ENCODE measurements around the gene AKAP12.

Gene AKAP12

DNA sequence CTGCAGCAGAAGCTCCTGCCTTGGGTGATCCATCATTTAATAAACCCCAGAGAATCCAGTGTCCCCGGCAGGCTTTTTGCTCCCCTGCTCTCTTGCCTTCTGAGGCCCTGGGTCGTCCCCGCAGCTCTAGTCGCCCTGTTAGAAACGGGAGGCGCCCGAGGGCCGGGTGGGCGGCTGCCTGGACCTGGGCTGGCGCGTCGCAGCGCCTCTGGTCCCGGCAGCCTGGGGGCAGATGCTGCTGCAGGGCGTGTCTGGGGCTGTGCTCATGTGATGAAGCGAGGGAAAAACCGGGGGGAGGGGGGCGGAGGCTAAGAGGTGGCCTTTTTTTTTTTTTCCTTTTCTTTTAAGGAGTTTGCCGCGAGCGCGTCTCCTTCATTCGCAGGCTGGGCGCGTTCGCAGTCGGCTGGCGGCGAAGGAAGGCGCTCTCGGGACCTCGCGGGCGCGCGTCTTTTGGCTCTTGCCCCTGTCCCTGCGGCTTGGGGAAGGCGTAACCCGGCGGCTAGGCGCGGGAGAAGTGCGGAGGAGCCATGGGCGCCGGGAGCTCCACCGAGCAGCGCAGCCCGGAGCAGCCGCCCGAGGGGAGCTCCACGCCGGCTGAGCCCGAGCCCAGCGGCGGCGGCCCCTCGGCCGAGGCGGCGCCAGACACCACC lies 394 bp downstream of the AKAP12 start:
- peak; percentile 89 for DNase-seq (ENCODE audit: low spot score)

GRCh38 chr6:151240791-151241642 lies 1.2 kb downstream of the AKAP12 start:
- peak; percentile 69 for DNase-seq (ENCODE audit: low spot score)

DNA sequence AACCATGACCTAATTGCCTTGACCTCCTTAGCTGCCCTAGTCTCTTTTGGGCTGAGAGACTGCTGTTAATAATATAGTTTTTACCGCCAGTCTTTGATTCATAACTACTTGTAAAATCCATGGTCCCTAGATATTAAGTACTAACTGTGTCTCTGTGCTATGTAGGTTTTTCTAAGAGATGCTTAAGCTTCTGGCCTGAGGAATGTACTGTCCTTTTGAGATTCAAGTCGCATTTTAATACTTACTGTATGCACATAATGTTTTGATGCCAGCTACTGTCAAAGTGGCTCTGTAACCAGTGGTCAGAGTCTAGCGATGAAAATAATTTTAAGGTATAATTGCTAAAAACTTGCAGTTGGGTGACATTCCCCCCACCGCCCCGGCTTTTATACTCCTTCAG lies 2.1 kb downstream of the AKAP12 start:
- DNase-seq (ENCODE audit: low spot score) = no peak

- no peak for DNase-seq (ENCODE audit: low spot score)
These were observed 2.7 kb downstream of the AKAP12 start for GRCh38 chr6:151242420-151242861.

GRCh38 chr6:151243481-151243880 lies 3.7 kb downstream of the AKAP12 start:
- no peak for DNase-seq (ENCODE audit: low spot score)

DNA sequence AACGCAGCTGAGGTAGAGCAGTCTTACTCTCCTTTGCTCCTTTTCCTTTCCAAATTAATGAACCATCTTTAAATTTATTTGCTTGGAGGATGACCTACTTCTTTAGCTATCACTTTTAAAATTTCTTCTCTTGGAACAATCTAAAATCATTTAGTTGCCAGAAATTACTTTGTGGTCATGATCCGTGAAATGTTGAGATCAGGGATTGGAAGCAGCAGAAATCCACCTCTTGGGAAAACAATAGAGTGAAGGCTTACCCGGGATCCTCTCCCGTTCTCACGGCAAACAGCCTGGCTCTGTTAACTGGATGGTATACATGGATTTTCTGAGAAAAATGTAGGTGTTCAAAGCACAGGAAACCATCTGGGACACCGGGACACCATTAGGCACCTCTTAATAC lies 7.7 kb downstream of the AKAP12 start:
- DNase-seq (ENCODE audit: low spot score) = no peak

GRCh38 chr6:151248295-151248694 lies 8.5 kb downstream of the AKAP12 start:
- no peak for DNase-seq (ENCODE audit: low spot score)

- no peak for DNase-seq (ENCODE audit: low spot score)
These were observed 12.9 kb downstream of the AKAP12 start for GRCh38 chr6:151252634-151253033.

DNA sequence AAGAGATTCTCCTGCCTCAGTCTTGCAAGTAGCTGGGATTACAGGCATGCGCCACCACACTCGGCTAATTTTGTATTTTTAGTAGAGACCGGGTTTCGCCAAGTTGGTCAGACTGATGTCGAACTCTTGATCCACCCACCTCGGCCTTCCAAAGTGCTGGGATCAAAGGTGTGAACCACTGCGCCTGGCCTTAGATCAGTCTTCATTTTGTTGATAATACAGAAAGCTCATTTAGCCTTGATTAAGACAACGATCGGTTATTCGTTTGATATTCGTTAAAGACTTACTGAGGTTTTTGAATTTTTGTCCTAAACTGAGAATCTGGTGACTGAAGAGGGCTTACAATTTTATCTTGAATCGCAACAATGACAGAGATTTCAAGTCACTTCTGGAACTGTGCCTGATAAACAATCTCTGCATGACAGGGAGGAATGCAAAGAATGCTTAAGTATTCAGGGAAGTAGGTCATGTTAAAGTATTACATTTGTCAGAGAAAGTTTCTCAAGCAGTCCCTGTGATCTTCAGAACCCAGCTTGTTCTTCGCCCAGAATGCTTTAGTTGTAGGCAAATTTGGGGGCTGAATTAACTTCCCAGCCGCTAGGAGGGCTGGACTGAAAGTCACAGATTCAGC lies 14.8 kb downstream of the AKAP12 start:
- DNase-seq (ENCODE audit: low spot score) = peak; percentile 55

DNA sequence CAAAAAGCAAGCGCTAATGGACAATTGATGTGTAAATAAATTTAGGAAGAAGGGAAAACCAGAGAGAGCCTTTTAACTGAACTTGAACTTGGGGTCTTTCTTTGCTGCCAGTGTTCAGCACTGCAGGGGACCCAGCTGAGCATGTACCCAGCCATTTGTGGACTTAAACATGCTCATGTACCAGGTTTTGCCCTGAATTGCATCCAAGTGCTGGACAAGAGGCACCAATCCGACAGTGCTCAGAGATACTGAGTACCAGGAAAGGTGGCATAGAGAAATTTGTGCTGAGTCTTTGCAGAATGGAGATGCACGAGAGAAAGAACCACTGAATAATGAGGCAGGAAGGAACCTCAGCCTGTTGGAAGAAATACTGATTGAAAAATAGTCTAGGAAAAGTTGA lies 16.0 kb downstream of the AKAP12 start:
- DNase-seq (ENCODE audit: low spot score) = no peak

- DNase-seq (ENCODE audit: low spot score) = peak; percentile 19
These were observed 18.2 kb downstream of the AKAP12 start for GRCh38 chr6:151257985-151258445.

- DNase-seq (ENCODE audit: low spot score) = no peak
These were observed 20.4 kb downstream of the AKAP12 start for GRCh38 chr6:151260205-151260604.

- no peak for DNase-seq (ENCODE audit: low spot score)
These were observed 23.3 kb downstream of the AKAP12 start for GRCh38 chr6:151263035-151263434.

DNA sequence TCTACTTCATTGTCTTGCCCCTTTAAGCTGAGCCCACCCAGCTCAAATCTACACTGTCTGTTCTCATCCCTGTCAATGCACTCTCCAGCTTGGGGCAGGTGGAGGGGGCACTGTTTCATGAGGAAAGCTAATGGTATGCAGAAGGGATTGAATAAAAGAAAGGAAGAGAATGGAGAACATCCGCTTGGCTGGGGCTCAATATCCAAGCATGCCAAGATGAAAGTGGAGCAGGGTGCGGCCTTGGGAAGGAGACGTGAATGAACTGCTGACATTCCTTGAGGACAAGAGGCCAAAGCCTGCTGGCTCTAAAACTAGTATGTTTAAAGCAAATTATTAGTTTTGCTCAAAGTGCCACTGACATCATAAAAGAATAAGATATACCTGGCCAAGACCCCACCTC lies 24.2 kb downstream of the AKAP12 start:
- DNase-seq (ENCODE audit: low spot score) = no peak

DNA sequence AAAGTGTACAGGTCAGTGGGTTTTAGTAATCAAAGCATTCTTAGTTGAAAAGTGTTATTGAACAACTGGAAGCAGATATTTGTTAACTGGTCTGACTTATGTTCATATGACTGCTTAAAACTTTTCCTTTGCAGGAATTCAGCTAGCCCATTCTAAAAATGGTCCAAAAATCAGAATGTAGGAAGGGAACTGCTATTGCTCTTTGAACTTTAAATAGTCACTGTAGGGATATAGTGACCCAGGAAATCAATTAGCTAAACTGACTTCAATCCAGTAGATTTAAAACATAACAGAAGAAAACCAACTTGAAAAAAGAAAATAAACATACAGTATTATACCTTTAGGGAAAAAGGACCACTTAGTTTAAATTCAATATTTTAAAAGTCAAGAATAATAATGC lies 25.5 kb downstream of the AKAP12 start:
- DNase-seq (ENCODE audit: low spot score) = no peak

DNA sequence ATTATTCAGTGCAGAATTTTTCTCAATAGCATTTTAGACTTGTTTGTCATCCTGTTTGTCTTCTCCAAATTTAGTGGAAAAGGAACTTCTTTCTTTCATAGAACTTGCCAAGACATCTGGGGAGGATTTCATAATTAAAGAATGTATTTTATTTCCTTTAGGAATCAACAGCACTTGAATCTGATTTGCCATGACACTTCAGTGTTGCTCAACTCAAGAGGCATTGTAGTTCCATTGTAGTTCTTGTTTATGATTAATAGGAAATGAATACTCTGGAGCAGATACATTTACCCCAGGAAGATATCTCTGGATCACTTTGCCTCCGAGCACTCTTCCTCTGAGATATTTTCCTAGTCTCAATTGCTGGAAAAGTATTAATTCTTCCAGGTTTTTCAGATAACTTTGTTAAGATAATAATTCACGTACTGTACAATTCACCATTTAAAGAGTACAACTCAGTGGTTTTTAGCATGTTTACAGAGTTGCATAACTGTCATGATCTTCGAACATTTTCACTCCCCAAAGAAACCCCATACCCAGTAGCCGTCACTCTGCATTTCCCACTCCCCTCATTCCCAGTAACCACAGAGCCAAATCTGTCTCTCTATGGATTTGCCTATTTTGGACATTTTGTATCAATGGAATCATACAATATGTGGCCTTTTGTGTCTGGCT lies 29.7 kb downstream of the AKAP12 start:
- peak; percentile 84 for DNase-seq (ENCODE audit: low spot score)

GRCh38 chr6:151275121-151275520 lies 35.4 kb downstream of the AKAP12 start:
- no peak for DNase-seq (ENCODE audit: low spot score)

GRCh38 chr6:151275566-151275965 lies 35.8 kb downstream of the AKAP12 start:
- no peak for DNase-seq (ENCODE audit: low spot score)

DNA sequence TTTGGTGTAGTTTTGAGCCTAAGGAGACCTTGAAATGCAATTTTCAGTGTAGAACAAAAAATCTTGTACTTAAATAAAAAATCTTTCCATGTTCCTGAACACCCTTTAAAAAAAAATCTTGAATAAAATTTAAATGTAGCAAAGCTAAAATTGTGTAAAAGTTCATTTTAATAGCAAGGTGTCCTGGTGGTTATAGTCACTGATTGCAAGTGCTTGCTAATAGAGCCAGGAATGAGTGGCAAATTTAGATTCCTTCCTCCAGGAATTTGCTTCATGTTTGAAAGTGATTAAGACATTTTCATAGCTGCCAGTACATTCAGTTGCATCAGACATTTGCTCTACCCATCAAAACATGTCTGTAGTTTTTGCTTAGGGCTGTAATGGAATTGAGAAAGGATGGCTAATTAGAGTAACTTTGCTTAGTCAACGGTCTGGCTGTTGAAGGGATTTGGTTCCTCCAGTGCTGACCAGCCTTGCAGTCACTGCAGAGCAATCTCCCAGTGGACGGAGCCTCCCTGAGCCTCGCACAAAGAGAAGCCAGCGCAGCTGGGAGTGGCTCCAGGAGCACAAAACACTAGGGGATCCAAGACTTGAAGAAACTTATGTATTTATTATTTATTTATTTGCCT lies 36.5 kb downstream of the AKAP12 start:
- peak; percentile 80 for DNase-seq (ENCODE audit: low spot score)

- DNase-seq (ENCODE audit: low spot score) = no peak
These were observed 40.1 kb downstream of the AKAP12 start for GRCh38 chr6:151279891-151280290.

DNA sequence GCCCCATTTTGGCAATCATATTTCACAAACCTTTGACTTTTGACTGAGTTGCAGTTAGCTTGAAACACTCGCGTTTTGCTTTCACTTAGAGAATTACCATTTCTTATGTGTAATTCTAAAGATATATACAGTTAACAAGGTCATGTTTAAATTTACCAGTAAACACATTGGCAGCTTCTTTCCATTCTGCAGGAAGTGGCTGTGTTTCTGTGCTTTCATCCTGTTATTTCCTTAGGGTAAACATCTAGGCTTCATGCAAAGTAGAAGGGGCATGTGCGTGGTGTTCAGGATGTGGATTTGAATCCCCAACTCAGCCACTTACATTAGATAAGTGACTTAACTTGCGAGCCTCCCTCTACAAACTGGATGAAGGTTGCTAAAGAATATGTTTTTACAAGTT lies 41.1 kb downstream of the AKAP12 start:
- DNase-seq (ENCODE audit: low spot score) = no peak

DNA sequence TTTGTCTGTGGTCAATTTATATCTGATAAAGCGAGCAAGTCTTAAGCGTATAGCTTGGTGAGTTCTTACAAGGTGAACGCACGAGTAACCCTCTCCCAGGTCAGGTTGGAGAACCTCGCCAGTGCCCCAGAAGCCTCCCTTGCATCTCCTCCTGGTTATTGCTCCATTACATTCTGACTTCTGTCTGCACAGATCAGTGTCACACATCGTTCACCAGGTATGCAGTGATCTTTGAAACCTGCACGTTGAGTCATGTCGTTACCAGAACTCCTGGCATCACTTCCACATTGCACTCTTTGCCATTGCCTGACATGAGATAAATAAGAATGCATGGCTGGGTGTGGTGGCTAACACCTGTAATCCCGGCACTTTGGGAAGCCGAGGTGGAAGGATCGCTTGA lies 44.2 kb downstream of the AKAP12 start:
- no peak for DNase-seq (ENCODE audit: low spot score)

All from GM03348 (cell line).